Activated gamma-delta T cell (primary cell): ENCODE data around the gene TMEM147.
"Not testable (repeated sequence)": the region's sequence is repeated elsewhere in the genome, so short reads cannot be mapped to it uniquely, and the experiment has no call there.

Experiments used
- DNase-seq: peaks from one replicate; lab custom pipeline; 2025; lab: John Stamatoyannopoulos, UW

The TMEM147 gene

GRCh38 chr19:35563207-35563829 lies 17.9 kb downstream of the TMEM147 start, which contains the start of gene ATP4A:
ATP4A (minus strand) TSS chr19:35563658; CDS start chr19:35563629, 29 bp downstream.
- no peak for DNase-seq

- DNase-seq, result no peak
Measured at GRCh38 chr19:35565016-35565856, 19.8 kb downstream of the TMEM147 start.

- no peak for DNase-seq
Measured at GRCh38 chr19:35566738-35567137, 21.3 kb downstream of the TMEM147 start.

GRCh38 chr19:35569281-35569781 lies 23.9 kb downstream of the TMEM147 start:
- no peak for DNase-seq

- no peak for DNase-seq
Measured at GRCh38 chr19:35571406-35571965, 26.1 kb downstream of the TMEM147 start.

- no peak for DNase-seq
Measured at GRCh38 chr19:35577918-35578317, 32.5 kb downstream of the TMEM147 start.

GRCh38 chr19:35578707-35579106 lies 33.3 kb downstream of the TMEM147 start:
- DNase-seq, result no peak

GRCh38 chr19:35582760-35583159 lies 37.3 kb downstream of the TMEM147 start:
- DNase-seq, result no peak

GRCh38 chr19:35585848-35586247 lies 40.4 kb downstream of the TMEM147 start, which contains the start of gene PMIS2:
PMIS2 (plus strand) TSS chr19:35586173; CDS start chr19:35586260, 87 bp downstream.
- DNase-seq, result no peak

- DNase-seq, result no peak
Measured at GRCh38 chr19:35587321-35587720, 41.9 kb downstream of the TMEM147 start.

GRCh38 chr19:35590875-35591274 lies 45.4 kb downstream of the TMEM147 start:
- DNase-seq, result no peak

GRCh38 chr19:35592226-35592625 lies 46.8 kb downstream of the TMEM147 start:
- DNase-seq, result no peak

- not testable (repeated sequence) for DNase-seq
Measured at GRCh38 chr19:35595026-35595425, 49.6 kb downstream of the TMEM147 start.

GRCh38 chr19:35595928-35596327 lies 50.5 kb downstream of the TMEM147 start:
- no peak for DNase-seq

- DNase-seq, result no peak
Measured at GRCh38 chr19:35596366-35596999, 51.1 kb downstream of the TMEM147 start.
